BLaER1 treated with 17β-estradiol and CSF1 and Interleukin-3, amounts not matched to agents 10 nM and 100 nM (cell line): ENCODE data around the gene LACTB.

Experiments
- H3K27ac ChIP-seq, 11 experiments: shearing (Covaris generic); formaldehyde crosslinking; 2 replicates each; pipeline ENCODE4 v1.8.1; 2022
- H3K27me3 ChIP-seq, 11 experiments: shearing (Covaris generic); formaldehyde crosslinking; 2 replicates each; pipeline ENCODE4 v1.8.1; 2022
- H3K36me3 ChIP-seq, 11 experiments: shearing (Covaris generic); formaldehyde crosslinking; 2 replicates each; pipeline ENCODE4 v1.8.1; 2022
- H3K4me1 ChIP-seq, 10 experiments: shearing (Covaris generic); formaldehyde crosslinking; 2 replicates each; pipeline ENCODE4 v1.8.1; 2022
- H3K4me2 ChIP-seq, 11 experiments: shearing (Covaris generic); formaldehyde crosslinking; 2 replicates each; pipeline ENCODE4 v1.8.1; 2022
- H3K4me3 ChIP-seq, 10 experiments: shearing (Covaris generic); formaldehyde crosslinking; 2 replicates each; pipeline ENCODE4 v1.8.1; 2022
- H3K9ac ChIP-seq, 11 experiments: shearing (Covaris generic); formaldehyde crosslinking; 2 replicates each; pipeline ENCODE4 v1.8.1; 2022
- H3K9me3 ChIP-seq, 11 experiments: shearing (Covaris generic); formaldehyde crosslinking; replicated peaks in 1 of 11; 2 replicates each; pipeline ENCODE4 v1.8.1; 2022
- H4K20me1 ChIP-seq, 11 experiments: shearing (Covaris generic); formaldehyde crosslinking; 2 replicates each; pipeline ENCODE4 v1.8.1; 2022
- Cebpa-rat ChIP-seq, 11 experiments: shearing (Covaris generic); IDR thresholded peaks; 2 replicates each; pipeline ENCODE4 v1.8.1; 2022

The LACTB gene

DNA sequence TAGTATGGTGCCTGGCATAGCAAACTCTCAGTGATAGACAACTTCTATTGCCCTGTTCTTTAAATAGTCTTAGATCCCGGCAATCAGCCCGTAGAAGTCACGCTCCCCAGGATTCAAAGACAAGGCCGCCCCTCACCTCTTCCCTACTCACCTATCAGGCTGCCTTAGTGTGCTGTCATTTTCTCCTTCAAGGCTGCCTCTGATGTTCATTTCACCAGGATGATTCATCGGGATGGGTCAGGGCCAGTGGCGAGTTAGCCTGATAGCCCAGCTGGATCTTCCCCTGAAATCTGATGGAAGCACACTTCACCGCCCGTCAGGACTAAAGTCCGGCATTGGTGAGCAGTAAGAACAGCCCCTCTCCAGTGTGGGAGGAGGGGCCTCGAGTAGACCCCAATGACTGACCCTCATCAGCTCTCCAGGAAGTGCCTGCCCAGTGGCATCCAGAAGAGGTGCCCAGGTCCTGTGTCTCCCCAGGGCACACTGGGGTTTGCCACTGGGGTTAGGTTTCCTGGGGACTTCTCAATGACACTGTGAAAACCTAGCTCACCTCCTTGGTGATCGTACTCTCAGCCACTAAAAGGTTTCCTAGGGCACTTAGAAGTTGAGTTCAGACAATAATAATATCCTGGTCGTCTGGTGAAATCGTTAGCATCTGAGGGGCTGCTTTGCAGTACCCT is 41.6 kb upstream of the LACTB start:
- Histone ChIP-seq H3K4me1 (peaks cover 0 to 15% (median 3%) of the 10 kb centered on the region in 10 experiments; a peak in 7 of 20 replicates), H3K36me3 (no peaks in the 10 kb centered on the region), H3K27ac (no peak overlapping the region), H3K9ac (no peak overlapping the region), H3K4me3 (no peak overlapping the region), H3K9me3 (no peaks in the 10 kb centered on the region), H3K4me2 (no peak overlapping the region), H3K27me3 (no peaks in the 10 kb centered on the region), H4K20me1 (no peaks in the 10 kb centered on the region)
- TF ChIP-seq Cebpa-rat (IDR thresholded peaks at IDR 0.05), result no peak

DNA sequence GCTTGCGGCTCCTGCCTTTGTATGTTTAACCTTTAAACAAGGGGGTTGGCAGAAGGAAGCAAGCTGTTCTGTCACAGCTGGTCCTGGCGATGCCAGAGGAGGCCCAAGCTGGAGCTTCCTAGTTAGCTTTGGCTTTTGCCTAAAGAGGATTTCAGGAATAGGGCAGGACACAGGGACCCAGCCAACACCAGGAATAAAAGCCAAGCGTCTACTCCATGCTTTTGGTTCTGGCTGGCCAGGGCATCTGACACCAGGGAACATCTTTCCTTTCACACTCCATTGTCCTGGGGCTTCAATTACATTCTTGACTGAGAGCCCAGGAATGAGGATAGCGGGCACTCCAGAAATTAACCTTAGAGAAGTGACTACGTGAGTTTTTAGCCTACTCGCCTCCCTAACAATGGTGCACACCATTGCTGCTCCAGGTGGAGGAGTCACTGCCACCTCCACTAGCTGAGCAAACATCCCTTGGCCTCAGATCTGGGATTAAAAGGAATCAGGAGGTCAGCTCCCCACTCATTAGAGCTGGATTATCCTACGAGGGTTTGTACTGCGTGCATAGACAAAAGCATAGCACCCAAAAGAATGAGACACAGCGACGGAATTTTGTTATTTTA is 40.9 kb upstream of the LACTB start:
- no peak for TF ChIP-seq Cebpa-rat (IDR thresholded peaks at IDR 0.05)
- no peaks in the 10 kb centered on the region for H3K36me3 ChIP-seq
- H3K27me3 ChIP-seq, result no peaks in the 10 kb centered on the region
- no peak overlapping the region for H3K27ac ChIP-seq
- no peak overlapping the region for H3K4me2 ChIP-seq
- H3K4me3 ChIP-seq, result no peak overlapping the region
- no peaks in the 10 kb centered on the region for H4K20me1 ChIP-seq
- H3K4me1 ChIP-seq, result peaks cover 0 to 11% (median 3%) of the 10 kb centered on the region in 10 experiments; a peak in 7 of 20 replicates
- H3K9me3 ChIP-seq, result no peaks in the 10 kb centered on the region
- H3K9ac ChIP-seq, result no peak overlapping the region

DNA sequence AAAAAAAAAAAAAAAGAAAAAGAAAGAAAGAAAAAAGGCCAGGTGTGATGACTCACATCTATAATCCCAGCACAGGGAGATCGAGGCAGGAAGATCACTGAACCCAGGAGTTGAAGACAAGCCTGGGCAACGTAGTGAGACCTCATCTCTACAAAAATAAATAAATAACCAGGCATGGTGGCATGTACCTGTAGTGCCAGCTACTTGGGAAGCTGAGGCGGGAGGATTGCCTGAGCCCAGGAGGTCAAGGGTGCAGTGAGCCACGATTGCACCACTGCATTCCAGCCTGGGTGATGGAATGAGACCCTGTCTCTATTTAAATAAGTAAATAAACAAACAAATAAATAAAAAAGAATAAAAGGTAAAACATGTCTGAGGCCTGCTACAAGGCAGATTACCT is 39.3 kb upstream of the LACTB start:
- H3K4me3 ChIP-seq, result no peak overlapping the region
- no peaks in the 10 kb centered on the region for H3K9me3 ChIP-seq
- H3K36me3 ChIP-seq, result no peaks in the 10 kb centered on the region
- no peaks in the 10 kb centered on the region for H3K27me3 ChIP-seq
- no peak overlapping the region for H3K9ac ChIP-seq
- H3K27ac ChIP-seq, result no peak overlapping the region
- H3K4me1 ChIP-seq, result peaks cover 0 to under 1% (median 0%) of the 10 kb centered on the region in 10 experiments; a peak in 1 of 20 replicates
- H3K4me2 ChIP-seq, result no peak overlapping the region
- H4K20me1 ChIP-seq, result no peaks in the 10 kb centered on the region
- no peak for TF ChIP-seq Cebpa-rat (IDR thresholded peaks at IDR 0.05)

DNA sequence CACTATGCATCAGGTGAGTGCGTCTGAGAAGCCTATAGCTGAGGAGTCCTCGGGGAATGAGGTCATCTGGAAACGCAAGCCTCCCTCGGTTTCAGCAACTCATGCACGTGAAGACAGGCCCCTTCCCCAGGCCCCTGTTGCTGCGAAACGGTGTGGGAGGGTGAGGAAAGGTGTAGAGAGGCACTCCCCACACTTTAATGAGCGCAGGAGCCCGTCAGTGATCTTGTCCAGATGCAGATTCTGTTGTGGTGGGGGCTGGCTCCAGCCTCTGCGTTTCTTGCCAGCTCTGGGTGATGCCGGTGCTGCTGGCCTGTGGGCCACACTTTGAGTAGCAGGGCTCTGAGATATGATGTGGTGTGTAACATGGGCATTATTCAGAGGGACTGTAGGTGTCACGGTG is 38.6 kb upstream of the LACTB start:
- H3K4me3 ChIP-seq, result no peak overlapping the region
- no peaks in the 10 kb centered on the region for H3K9me3 ChIP-seq
- no peaks in the 10 kb centered on the region for H3K27me3 ChIP-seq
- H3K27ac ChIP-seq, result no peak overlapping the region
- TF ChIP-seq Cebpa-rat (IDR thresholded peaks at IDR 0.05), result no peak
- H3K36me3 ChIP-seq, result no peaks in the 10 kb centered on the region
- no peaks in the 10 kb centered on the region for H4K20me1 ChIP-seq
- no peak overlapping the region for H3K9ac ChIP-seq
- no peak overlapping the region for H3K4me2 ChIP-seq
- H3K4me1 ChIP-seq, result peaks cover 0 to 7% (median 2%) of the 10 kb centered on the region in 10 experiments; a peak in 12 of 20 replicates

DNA sequence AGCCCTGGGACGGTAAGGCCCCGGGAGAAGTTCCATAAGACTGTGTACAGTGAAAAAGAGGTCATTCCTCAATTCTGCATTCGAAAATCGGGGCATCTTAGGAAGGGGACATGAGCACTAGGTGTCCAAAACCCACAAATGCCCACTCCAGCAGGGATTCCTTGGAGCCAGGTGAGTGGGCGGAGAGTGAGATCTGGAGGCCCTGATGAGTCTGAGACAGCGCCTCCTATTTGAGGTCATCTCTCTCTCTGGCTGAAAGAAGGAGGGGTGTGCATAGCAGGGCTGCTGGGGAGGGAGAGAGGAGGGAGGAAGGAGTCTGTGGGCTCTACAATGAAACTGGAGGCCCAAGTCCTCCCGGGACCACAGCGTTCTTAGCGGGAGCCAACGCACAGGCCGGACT is 38.1 kb upstream of the LACTB start:
- H3K9me3 ChIP-seq, result no peaks in the 10 kb centered on the region
- H3K4me1 ChIP-seq, result peaks cover 0 to 12% (median 6%) of the 10 kb centered on the region in 10 experiments; a peak in 17 of 20 replicates
- no peak for TF ChIP-seq Cebpa-rat (IDR thresholded peaks at IDR 0.05)
- no peak overlapping the region for H3K27ac ChIP-seq
- H3K9ac ChIP-seq, result no peak overlapping the region
- H3K27me3 ChIP-seq, result no peaks in the 10 kb centered on the region
- H4K20me1 ChIP-seq, result no peaks in the 10 kb centered on the region
- H3K4me2 ChIP-seq, result no peak overlapping the region
- no peak overlapping the region for H3K4me3 ChIP-seq
- H3K36me3 ChIP-seq, result no peaks in the 10 kb centered on the region

DNA sequence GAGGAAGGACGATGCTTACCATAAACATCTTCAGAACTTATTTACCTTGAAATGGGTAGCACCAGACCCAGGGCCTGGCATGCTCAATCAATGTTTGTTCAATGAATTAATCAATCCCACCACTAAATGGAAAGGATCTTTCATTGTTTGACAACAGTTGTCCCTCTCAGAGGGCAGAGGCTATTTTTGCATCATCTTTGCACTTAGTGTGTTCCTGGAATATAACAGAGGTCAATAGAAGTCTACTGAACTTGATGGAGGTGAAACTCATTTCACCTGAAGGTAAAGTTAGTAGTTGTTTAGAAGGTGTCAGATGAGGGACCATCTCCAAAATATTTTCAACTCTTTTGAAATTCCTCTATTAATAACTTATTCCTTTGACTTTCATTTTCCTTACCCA is 36.9 kb upstream of the LACTB start:
- Histone ChIP-seq H3K36me3 (no peaks in the 10 kb centered on the region), H3K4me1 (peaks cover 12 to 25% (median 18%) of the 10 kb centered on the region in 10 experiments), H3K27ac (no peak overlapping the region), H4K20me1 (no peaks in the 10 kb centered on the region), H3K9ac (no peak overlapping the region), H3K9me3 (no peaks in the 10 kb centered on the region), H3K4me3 (no peak overlapping the region), H3K27me3 (no peaks in the 10 kb centered on the region), H3K4me2 (no peak overlapping the region)
- TF ChIP-seq Cebpa-rat (IDR thresholded peaks at IDR 0.05), result no peak

DNA sequence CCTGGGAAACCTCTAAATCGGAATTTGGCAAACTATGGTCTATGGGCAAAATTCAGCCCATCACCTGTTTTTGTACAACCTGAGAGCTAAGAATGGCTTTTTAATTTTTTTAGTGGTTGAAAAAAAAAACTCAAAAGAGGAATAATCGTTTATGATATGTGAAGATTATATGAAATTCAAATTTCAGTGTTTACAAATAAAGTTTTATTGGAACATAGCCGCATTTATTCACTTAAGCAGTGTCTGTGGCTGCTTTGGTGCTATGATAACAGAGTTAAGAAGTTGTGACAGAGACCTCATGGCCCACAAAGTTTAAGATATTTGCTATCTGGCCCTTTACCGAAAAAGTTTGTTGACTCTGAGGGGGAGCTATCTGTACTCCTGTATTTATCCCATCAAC is 36.4 kb upstream of the LACTB start:
- no peaks in the 10 kb centered on the region for H3K9me3 ChIP-seq
- no peak for TF ChIP-seq Cebpa-rat (IDR thresholded peaks at IDR 0.05)
- no peaks in the 10 kb centered on the region for H3K27me3 ChIP-seq
- no peak overlapping the region for H3K4me2 ChIP-seq
- no peak overlapping the region for H3K27ac ChIP-seq
- peaks cover 12 to 30% (median 23%) of the 10 kb centered on the region in 10 experiments for H3K4me1 ChIP-seq
- H3K9ac ChIP-seq, result no peak overlapping the region
- no peaks in the 10 kb centered on the region for H4K20me1 ChIP-seq
- no peaks in the 10 kb centered on the region for H3K36me3 ChIP-seq
- no peak overlapping the region for H3K4me3 ChIP-seq

DNA sequence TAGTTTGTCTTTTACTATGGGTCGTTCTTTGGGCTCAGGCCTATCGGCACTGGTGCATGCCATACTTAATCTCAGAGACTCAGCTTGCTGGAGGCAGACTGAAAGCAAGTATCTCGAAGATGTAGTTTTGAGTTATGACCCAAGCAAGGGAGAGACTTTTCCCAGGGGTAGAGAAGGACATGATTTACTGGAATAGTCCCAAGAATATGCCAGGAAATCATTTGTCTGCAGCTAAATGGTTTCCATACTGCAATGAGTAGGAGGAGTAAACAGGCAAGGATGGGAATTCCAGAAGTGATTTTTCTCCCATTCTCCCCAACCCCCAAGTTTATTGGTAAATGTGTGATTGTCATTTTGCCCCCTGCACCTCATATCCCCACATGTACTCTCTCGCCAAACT is 35.4 kb upstream of the LACTB start:
- H3K9me3 ChIP-seq, result no peaks in the 10 kb centered on the region
- H4K20me1 ChIP-seq, result no peaks in the 10 kb centered on the region
- no peaks in the 10 kb centered on the region for H3K36me3 ChIP-seq
- H3K27ac ChIP-seq, result no peak overlapping the region
- no peak for TF ChIP-seq Cebpa-rat (IDR thresholded peaks at IDR 0.05)
- H3K27me3 ChIP-seq, result no peaks in the 10 kb centered on the region
- H3K4me3 ChIP-seq, result no peak overlapping the region
- H3K9ac ChIP-seq, result no peak overlapping the region
- no peak overlapping the region for H3K4me2 ChIP-seq
- peaks cover 12 to 37% (median 27%) of the 10 kb centered on the region in 10 experiments for H3K4me1 ChIP-seq

DNA sequence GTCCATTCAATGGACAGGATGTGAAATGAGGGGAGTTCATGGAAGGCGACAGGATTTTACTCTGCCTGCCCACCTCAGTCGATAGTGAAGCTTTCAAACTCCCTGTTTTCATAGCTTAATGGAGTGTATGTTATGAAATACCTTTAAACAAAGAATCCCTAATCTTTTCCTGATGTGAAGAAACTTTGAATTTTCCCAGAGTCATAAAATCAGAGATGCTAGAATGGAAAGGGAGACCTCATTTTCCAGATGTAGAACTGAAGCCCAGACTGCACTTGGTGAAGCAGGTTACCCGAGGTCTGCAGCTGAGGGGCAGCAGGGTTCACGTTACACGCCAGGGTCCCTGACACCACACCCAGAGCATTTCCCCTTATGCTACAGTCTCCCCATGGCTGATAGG is 34.7 kb upstream of the LACTB start:
- Histone ChIP-seq H3K9me3 (no peaks in the 10 kb centered on the region), H3K4me1 (peaks cover 12 to 37% (median 27%) of the 10 kb centered on the region in 10 experiments), H3K4me3 (no peak overlapping the region), H3K4me2 (no peak overlapping the region), H3K27me3 (no peaks in the 10 kb centered on the region), H3K36me3 (no peaks in the 10 kb centered on the region), H4K20me1 (no peaks in the 10 kb centered on the region), H3K27ac (no peak overlapping the region), H3K9ac (no peak overlapping the region)
- TF ChIP-seq Cebpa-rat (IDR thresholded peaks at IDR 0.05), result no peak
